Activated CD8-positive, alpha-beta memory T cell treated with anti-CD3 and anti-CD28 coated beads for 48 hours (primary cell): ENCODE results near the gene TBX3.

Experiments
- DNase-seq, 3 experiments: peaks; one replicate each; pipeline ENCODE4 v3.0.0-alpha.2; 2020; ENCODE audit warnings: low read depth in 2 of 3, low spot score in 2 of 3

The TBX3 gene

DNA sequence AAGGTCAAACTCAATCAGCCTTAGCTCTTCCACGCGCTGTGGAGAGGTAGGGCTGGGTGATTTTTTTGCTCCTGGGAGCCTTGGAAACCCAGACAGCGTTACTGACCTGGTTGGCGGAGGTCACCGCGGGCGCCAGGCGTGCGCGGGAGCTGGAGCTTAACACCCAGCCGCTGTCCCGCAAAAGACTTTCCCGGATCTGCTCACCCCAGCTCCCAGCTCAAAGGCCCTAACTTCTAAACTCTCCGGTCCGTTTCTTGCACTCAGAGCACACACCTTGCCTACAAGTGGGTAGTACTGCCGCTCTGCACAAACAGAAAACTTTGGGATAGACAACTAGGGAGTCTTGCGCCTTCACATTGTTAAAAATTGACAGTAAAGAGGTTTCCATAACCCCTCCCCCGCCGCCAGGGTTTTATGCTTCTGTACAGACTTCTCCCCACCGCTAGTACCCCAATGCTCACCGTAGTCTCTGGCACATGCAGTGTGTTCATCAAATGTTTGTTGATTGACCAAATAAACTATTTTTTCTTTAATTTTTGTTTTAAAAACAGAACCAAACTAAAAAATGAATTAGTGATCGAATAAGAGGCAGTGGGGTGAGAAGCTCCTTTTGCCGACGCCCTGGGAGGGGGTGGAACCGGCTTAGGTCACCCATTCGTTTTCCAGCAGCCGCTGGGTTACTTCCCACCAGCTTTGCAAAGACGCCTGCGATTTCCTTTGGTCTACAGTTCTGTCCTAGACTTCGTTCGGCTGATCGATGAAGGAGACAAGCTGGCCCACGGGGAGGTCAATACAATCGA is 12.7 kb upstream of the TBX3 start:
- DNase-seq = no peak

DNA sequence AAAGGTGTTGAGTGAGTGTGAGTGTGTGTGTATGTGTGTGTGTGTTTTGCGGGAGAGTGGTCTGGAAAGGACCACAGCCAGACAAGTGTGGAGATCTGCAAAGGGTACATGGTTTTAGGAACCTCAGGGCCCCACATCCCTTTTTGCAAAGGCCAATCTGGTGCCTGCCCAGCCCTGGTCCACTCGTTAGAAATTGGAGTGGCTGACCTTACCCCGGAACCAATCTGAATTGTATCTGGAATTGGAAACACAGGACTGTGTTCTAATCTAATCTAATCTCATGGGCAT is 11.3 kb upstream of the TBX3 start:
- no peak for DNase-seq

DNA sequence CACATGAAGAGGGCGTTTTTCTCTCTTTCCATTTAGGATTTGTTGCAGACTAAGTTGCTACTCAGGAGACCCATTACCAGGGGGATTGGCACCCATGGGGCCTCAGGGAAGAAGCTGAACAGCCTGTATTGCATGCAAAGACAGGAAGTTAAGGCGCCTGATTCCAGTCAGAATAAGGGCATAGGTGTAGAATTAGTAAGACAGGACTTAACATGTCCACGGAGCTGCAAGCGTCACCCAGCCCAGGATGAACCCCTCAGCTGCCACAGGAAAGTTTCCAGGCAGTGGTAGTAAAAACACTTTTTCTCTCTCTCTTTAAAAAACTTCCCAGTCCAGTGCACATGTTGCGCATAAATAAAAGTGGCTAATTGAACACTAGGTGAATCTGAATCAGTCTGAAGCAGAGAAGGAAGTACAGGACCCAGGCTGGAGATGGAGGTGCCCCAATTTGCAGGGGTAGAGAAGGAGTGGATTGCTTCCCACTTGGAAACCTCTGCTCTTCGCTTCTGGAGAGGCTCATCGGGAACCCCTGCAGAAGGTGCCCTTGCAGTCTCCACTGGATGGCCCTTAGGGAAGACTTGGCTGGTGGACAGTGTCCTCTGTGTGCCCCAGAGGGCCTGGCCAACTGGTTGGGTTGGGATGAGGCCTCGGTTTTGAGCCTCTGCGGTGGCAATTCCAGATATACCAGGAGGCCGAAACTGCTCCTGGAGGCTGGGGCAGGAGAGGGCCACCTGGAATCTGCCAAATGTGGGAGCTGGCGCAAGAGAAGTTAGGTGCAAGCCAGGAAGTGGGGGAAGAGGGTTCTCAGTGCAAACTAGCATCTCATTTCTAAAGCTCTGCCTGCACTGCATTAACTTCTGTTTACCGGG is 10.7 kb upstream of the TBX3 start:
- DNase-seq = no peak

DNA sequence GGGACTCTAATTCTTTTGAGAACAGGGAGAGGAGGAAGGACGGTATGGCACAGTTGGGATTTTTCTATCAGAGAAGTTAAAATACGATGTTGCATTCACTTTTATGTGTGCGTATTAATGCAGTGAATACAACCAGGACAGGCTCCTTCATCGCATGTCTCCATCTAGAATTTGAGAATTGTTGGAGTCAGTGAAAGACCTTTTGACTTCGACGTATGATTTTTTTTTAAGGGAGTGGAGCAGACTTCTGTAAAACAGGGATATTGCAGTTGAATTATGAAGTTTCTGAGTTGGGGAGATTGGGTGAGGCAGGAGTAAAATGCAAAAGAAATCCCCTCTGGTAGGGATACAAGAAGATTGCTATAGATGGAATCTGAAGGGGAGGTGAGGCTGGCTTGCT is 9.6 kb upstream of the TBX3 start:
- DNase-seq = no peak

DNA sequence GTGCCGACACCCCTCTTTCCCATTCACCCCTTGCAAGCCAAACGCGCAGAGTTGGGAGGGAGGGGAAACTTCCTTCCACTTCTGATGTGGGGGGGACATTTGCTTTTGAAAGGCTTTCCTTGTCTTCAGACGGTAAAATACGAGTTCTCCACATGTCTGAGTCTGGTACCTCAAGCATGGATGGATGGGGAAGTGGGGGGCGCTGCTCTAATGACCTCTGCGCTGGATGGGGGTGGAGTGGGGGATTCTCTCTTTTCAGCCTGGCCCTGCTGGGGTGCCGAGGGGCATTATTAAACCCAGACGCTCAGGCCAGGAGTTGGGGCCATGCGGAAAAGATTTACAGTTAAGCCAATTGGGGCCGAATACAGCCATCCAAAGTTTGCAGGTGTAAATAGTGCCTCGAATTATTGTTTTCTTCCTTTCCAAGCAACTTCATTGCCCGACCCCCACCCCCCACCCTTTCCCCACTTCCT is 9.1 kb upstream of the TBX3 start:
- DNase-seq = no peak

DNA sequence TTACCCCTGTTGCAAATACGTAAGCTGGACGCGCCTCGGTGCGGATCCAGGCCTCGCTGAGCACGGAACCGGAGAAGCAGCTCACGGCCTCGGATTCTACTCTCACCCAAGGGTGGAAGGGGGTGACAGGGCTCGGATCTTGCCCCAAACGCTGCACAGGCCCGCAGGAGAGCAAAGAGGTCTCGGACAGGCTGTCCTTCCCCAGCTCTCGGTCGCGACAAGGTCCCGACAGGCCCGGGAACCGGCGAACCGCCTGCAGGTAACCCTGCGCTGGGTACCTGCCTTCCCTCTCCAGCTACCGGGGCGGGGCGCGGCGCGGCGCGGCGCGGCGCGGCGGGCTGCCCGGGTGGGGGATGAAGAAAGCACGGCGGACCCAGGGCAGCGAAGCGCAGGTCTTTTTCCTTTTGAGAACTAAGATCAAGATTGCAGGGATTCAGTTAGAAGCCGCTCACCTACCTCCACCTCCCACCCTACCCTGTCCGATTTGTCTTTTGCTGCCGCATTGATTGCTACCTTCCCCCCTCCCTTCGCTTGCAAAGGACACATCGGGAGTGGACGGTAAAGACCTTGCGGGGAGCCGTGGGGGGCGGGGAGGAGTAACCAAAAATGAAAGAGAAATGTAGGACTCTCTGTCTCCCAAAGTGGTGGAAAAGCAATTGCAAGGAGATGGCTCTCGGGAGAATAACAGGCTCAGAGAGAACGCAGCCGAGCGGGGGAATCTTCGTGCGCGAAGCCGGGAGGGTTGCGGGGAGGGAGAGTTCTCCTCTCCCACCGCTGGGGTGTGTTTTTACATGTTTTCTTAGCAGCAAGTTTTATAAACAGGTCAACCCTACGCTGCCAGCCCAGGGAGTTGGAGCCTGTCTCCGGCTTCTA is 8.4 kb upstream of the TBX3 start:
- no peak for DNase-seq

DNA sequence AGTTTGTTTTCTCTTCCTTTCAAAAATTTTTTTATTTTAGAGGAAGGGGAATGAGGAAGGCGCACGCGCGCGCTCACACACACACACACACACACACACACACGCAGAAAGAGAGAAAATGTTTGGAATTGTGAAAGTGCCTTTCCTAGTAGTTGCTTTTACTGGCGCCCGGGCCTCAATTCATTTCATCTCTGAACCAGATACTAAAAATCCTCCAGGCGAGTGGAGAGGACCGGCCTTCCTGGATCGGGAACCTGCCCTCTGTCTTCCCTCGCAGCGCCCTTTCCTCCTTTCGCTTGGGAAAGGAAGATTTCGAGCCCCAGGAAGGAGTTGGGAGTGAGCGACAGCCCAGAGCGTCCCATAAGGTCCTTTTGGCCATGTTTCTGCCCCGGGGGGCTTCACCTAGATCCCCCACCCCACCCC is 7.8 kb upstream of the TBX3 start:
- DNase-seq = no peak

DNA sequence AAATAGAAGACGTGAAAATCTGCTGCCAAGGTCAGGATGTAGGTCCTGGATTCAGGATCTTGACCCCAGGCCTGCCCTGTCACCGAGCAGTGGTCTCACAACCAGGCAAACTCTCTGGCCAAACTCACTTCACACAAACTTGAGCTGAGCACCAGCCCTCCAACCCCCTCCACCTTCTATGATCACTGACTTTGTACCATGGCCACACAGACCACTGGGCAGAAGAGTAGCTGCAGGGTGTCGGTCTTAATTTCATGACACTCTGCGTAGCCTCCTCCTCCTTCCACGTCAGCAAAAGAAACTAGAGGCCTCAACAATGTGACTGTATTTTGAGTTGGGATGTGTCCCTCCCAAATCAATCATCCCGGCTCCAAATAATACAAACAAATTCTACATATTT is 7.2 kb upstream of the TBX3 start:
- DNase-seq = no peak

DNA sequence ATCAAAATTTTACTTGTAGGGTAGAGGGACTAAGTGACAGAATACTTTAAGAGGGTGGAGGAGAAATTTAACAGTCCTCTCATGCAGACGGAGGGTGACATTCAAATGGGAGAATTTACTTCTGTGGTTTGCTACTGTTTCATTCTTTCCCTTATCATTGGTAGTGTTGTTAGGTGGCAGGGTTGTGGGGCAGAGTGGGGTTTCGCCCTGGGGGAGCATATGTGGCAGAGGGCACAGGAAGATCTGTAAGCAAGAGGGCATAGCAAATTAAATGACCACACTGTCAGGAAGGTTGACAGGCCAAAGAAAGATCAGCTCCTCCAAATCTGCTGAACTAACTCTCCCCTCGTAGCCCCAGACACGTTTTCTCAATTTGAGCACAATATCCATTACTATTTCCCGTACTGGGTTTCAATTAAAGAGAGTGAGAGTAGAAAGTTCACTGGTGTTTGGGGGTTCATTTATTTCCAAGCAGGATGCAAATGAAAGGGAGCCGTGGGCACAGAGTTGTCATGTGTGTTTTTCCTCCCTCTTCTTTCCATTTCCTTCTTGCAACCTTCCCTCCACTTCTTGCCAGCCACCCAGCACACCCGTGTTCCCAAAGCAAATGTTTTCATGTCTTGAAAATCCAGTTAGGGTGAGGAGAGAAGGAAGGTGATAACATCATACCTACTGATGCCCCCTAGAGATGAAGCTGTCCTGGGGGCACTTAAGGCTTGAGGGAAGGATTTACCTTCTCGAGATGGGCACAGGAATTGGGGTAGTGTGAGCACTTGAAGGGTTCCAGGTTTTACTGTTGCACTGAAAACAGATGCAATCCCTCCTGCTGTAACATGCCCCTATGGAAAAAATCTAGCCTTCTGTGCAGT is 6.5 kb upstream of the TBX3 start:
- DNase-seq = no peak

DNA sequence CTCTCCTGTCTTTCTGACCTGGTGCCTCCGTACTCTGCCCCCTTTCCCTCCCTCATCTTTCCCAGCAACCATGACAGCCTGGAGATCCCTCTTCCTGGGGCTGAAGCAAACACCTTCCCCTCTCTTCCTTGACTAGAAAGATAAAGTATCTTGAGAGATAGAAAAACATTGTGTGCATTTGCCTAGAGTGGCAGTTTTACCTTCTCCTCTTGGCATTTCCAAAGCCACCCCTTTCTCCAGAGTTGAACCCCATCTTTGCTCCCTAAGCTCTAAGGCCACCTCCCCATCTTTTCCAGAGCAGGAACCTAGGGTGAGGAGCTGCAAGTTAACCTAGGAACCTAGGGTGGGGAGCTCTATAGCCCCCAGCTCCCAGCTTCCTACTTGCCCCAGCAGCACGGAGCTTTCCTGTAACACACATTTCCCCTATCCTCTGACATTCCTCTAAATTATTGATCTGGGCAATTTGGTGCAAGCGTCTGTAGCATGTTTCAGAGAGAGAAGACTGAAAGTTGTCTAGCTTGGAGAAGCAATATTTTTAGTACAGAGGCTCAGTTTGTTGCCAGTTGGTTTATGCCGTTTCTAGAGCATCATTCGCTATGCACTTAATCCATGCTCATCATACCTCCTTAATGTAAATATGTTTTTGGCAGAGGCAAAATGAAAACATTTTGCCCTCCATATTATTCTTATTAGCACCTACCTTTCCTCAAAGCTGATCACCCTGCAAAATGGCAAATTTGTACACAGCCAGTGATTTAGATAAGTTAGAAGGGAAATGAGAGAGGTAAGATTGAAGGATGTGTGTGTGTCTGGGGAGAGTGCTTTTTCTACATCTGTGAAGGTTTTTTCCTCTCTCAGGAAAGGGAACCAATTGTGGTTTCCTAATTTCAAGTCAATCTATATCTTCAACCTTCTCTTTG is 5.4 kb upstream of the TBX3 start:
- no peak for DNase-seq

DNA sequence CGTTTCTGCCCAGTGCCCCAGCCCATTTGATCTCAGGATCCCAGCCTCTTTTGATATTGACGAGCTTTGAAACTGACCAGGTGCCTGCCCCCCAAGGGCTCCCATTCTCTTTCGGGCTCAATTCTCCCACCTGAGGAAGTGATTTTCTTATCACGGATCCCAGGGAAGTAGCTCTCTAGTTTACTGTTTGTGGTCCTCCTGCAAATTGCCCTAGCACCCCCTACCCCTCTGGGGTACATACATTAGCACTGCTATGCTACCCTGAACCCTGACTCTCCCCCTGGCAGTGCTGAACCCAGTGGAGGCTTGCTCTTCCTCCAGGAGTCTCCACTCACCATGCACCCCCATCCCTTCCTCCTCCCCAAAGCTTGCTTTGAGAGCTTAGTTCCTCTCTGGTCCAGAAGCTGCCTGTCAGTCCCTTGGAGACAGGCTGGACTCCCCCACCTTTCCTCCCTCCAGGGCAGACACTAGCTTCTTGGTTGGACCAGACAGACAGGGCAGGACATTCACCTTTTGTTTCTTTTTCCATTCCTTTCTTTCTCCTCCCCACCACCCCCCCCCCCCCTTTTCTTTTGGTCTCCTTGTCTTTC is 4.4 kb upstream of the TBX3 start:
- DNase-seq = no peak

DNA sequence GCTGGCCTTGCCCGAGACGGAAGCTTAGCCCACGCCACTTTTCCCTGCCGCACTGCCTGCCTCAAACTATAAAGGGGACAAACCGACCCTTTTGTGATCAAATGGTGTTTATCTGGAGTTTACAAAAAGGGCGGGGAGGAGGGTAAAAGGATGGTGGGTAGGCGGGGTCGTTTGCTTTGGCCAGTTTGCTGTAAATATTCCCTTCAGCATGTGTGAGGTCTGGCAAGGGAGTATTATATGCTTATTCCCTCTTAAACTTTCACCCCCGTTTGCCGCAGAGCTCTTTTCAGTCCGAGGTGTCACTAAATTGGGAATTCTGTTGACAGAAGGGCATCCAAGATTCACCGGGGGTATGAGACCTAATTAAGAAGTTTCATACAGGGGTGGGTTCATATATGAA is 3.8 kb upstream of the TBX3 start:
- DNase-seq = no peak

DNA sequence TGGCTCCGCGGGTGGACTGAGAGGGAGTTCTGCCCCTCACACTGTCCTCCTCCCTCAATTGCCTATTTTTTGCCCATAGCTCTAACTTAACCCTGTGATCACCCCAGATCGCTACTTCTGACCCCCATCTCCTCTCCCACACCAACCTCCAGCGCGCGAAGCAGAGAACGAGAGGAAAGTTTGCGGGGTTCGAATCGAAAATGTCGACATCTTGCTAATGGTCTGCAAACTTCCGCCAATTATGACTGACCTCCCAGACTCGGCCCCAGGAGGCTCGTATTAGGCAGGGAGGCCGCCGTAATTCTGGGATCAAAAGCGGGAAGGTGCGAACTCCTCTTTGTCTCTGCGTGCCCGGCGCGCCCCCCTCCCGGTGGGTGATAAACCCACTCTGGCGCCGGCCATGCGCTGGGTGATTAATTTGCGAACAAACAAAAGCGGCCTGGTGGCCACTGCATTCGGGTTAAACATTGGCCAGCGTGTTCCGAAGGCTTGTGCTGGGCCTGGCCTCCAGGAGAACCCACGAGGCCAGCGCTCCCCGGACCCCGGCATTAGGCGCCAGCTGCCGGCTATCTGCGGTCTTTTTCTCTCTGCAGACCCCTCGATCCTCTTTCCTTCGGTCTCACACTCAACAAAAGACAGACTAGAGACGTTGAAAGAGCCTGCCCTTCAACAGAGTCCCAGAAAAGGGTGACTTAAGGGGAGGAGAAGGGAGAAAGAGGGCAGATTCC is 3.0 kb upstream of the TBX3 start:
- DNase-seq = no peak

DNA sequence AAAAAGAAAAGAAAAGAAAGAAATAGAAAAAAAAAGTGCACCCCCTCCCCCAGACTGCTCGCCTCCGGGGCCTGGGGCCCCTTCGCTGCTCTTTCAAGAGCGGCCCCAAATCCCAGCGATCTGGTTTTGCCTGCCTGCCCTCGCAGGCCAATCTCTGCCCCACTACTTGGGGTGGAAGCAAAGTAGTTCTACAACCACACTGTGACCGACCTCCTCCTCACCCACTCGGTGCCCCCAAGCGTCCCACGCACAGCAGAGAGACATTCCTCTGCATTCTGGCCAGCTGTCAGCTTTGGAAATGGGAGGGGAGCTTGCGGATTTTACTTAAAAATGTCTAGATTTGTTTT is 2.4 kb upstream of the TBX3 start:
- DNase-seq = no peak

DNA sequence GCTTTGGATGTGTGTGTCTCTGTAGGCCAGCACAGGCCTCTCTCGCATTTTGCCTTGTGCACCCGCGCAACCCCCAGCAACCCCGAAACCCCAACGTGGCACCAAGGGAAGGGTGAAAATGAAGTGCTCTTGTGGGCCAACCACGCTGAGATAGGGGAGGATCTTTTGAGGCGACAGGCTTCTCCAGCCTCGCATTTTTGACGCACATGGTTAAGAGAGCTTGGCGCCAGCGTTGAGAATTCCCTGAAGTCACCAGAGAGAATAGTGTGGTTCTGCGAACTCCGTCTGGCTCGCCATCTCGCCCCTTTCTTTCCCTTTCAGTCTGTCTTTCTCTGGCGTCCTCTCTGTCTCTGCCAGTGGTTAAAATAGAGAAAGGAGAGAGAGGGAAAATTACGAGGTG is 1.9 kb upstream of the TBX3 start:
- DNase-seq = no peak

DNA sequence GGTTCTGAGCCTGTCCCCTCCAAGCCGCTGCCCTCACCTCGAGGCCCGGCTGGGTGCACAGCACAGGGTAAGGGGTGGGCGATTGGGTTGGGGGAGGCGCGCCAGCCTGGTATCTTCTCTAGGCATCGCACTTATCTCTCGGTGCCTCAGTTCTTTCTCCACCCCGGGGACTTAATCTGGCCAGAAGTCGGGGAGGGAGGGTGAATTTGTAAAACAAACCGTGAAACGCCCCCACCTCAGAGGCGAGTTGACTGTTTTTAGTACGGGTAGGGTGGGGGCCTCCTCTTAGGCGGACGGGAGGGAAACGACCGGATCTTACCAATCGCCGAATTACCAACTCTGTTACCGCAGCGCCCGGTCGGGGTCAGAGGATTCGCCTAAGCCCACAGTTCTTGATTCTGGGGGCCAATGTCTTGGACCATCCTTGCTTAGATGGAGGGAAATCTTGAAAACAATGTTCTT is 1.4 kb upstream of the TBX3 start:
- no peak for DNase-seq

DNA sequence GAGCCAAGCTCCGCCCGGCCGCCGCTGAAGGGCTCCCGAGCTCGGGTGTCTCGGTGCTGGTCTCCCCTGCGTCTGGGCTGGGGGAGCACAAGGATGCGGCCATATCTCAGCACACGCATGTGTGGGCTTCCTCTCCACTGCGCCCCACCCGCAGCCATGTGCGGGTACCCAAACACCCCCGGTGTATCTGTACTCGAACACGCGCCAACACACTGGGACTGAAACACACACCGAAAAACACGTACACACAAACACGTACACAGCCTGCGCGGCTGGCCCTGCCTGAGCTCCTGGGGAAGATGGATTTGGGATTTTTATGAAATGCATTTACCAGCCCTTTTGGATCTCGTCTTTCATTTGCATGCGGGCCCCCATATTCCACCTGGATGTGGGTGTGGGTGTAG is 897 bp upstream of the TBX3 start:
- no peak for DNase-seq

DNA sequence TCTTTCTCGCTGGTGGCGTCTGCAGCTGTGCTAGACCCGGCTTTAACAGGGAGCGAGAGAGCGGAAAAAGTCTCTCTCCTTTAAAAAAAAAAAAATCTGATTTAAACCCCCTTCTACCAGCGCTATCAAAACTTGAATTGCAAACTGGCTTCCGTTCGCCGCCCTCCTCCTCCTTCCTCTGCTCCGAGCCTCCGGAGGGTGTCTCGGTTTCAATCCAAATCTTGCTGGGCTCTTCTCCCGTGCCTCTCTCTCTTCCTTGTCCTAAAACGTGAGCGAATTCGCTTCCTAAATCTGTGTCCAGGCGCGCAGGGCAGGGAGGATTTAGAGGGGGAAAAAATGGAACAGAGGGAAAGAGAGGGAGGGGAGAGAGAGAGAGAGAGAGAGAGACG is 272 bp downstream of the TBX3 start:
- DNase-seq = no peak
